GM12878 (cell line): ENCODE results near the gene P2RY11. TPM values are rescaled to one million over a fixed set of nuclear protein-coding genes. Genes with fewer than 3 reads are reported as not detected.

ENCODE experiments used
- ATAC-seq: fragments of 200-7000 bp; cut with Tn5 transposase; 3 replicates; pipeline ENCODE4 v1.9.1; 2020; ENCODE audit warnings: mild to moderate bottlenecking, moderate library complexity
- BruUV-seq: library from RNA; stranded (reverse); fragments of 400-500 nt; replicated peaks from 2 replicates; lab custom pipeline; 2021; lab: Mats Ljungman, UMichigan
- CTCF ChIA-PET: fragments of 300-600 bp; sonication (Branson Sonifier 250); formaldehyde crosslinking; extraction: SDS; loops from one replicate; lab custom pipeline; 2021; ENCODE audit warnings: inconsistent platforms; lab: Yijun Ruan, JAX
- POLR2A ChIA-PET: fragments of 350-600 bp; formaldehyde crosslinking; extraction: SDS; loops from one replicate; lab custom pipeline; 2021; ENCODE audit warnings: inconsistent platforms; lab: Charles Lee
- RAD21 ChIA-PET: fragments of 300-600 bp; sonication (Branson Sonifier 250); formaldehyde crosslinking; loops from one replicate; lab custom pipeline; 2023; ENCODE audit warnings: antibody characterized with exemption; ENCODE audit not compliant: unreplicated experiment; lab: Charles Lee
- SMC1A ChIA-PET: fragments of 300-600 bp; sonication (Branson Sonifier 250); formaldehyde crosslinking; loops from one replicate; lab custom pipeline; 2023; ENCODE audit not compliant: unreplicated experiment, uncharacterized antibody; lab: Charles Lee
- DNase-seq: peaks from one replicate; pipeline ENCODE4 v3.0.0-alpha.2; 2011; ENCODE audit warnings: low read depth, low spot score
- FAIRE-seq: peaks from 3 replicates; lab custom pipeline; 2011; peaks lifted over from hg19 to GRCh38; lab: Jason Lieb, UNC
- H2AFZ ChIP-seq: 2 replicates; pipeline ENCODE4 v1.6.0; 2011; ENCODE audit warnings: low read depth, low read length, control low read depth; ENCODE audit not compliant: control insufficient read depth
- H3K27ac ChIP-seq: 2 replicates; pipeline ENCODE4 v1.5.1; 2011; ENCODE audit warnings: control low read depth; ENCODE audit not compliant: control insufficient read depth, insufficient read depth
- H3K27me3 ChIP-seq, 2 experiments: replicated peaks in 1 of 2; 2 replicates each; pipeline versions ENCODE4 v1.6.0 to v1.6.1; 2011; ENCODE audit warnings: low read length in 1 of 2; ENCODE audit not compliant: control insufficient read depth in 2 of 2, insufficient read depth in 2 of 2
- H3K36me3 ChIP-seq, 2 experiments: 2 replicates each; pipeline ENCODE4 v1.5.1; 2011; ENCODE audit warnings: low read length in 1 of 2; ENCODE audit not compliant: control insufficient read depth in 2 of 2, insufficient read depth in 2 of 2
- H3K4me1 ChIP-seq: 2 replicates; pipeline ENCODE4 v1.6.1; 2011; ENCODE audit warnings: mild to moderate bottlenecking, low read length, moderate library complexity, mixed read lengths; ENCODE audit not compliant: control insufficient read depth, insufficient read depth
- H3K4me2 ChIP-seq: 2 replicates; pipeline ENCODE4 v1.6.0; 2011; ENCODE audit warnings: control low read depth; ENCODE audit not compliant: control insufficient read depth, insufficient read depth
- H3K4me3 ChIP-seq: fragments of 200-600 bp; sonication (generic); 2 replicates; pipeline ENCODE4 v1.5.1; 2016
- H3K79me2 ChIP-seq: 2 replicates; pipeline ENCODE4 v1.6.0; 2011; ENCODE audit warnings: low read length; ENCODE audit not compliant: control insufficient read depth, insufficient read depth
- H3K9ac ChIP-seq: 2 replicates; pipeline ENCODE4 v1.8.0; 2011; ENCODE audit warnings: low read length, control low read depth, mixed read lengths; ENCODE audit not compliant: control insufficient read depth, insufficient read depth
- H3K9me3 ChIP-seq: replicated peaks from 3 replicates; pipeline ENCODE4 v1.5.1; 2011; ENCODE audit warnings: mild to moderate bottlenecking, low read length; ENCODE audit not compliant: control insufficient read depth, insufficient read depth
- H4K20me1 ChIP-seq: 2 replicates; pipeline ENCODE4 v1.6.0; 2011; ENCODE audit not compliant: control insufficient read depth, insufficient read depth
- ASH2L ChIP-seq: fragments of 300-600, 200-600 bp; sonication (generic); IDR thresholded peaks from 2 replicates; pipeline ENCODE4 v1.6.1; 2017; ENCODE audit warnings: low read depth, mild to moderate bottlenecking, borderline replicate concordance
- ATF7 ChIP-seq: fragments of 450-650 bp; IDR thresholded peaks from 2 replicates; pipeline ENCODE4 v1.6.1; 2016; ENCODE audit warnings: low read depth, mild to moderate bottlenecking
- EGR1 ChIP-seq, 2 experiments: IDR thresholded peaks; 1 replicate in 1 of 2; 2 replicates in 1 of 2; pipeline ENCODE4 v1.6.1; 2011 to 2012; ENCODE audit warnings: low read depth in 2 of 2, low read length in 2 of 2, borderline replicate concordance in 1 of 2, mild to moderate bottlenecking in 1 of 2, moderate library complexity in 1 of 2
- FOXM1 ChIP-seq: IDR thresholded peaks from 2 replicates; pipeline ENCODE4 v1.6.1; 2012; ENCODE audit warnings: low read depth, mild to moderate bottlenecking, inconsistent platforms, low read length, moderate library complexity
- GABPA ChIP-seq: IDR thresholded peaks from 2 replicates; pipeline ENCODE4 v1.6.1; 2014; ENCODE audit warnings: antibody characterized with exemption, low read depth, mild to moderate bottlenecking, inconsistent platforms
- HDAC2 ChIP-seq: fragments of 200-600 bp; sonication (generic); IDR thresholded peaks from 2 replicates; pipeline ENCODE4 v1.6.1; 2017
- NBN ChIP-seq: fragments of 450-650 bp; IDR thresholded peaks from 2 replicates; pipeline ENCODE4 v1.6.1; 2016
- NFXL1 ChIP-seq: fragments of 450-650 bp; IDR thresholded peaks from 2 replicates; pipeline ENCODE4 v1.6.1; 2017; ENCODE audit warnings: antibody characterized with exemption, mild to moderate bottlenecking, borderline replicate concordance
- NFYB ChIP-seq: IDR thresholded peaks from 2 replicates; pipeline ENCODE4 v1.6.1; 2011; ENCODE audit warnings: low read depth, mild to moderate bottlenecking, low read length, improper control_type of control experiment, moderate library complexity; ENCODE audit not compliant: insufficient read depth
- POLR2AphosphoS2 ChIP-seq: IDR thresholded peaks from 2 replicates; pipeline ENCODE4 v1.6.1; 2011; ENCODE audit warnings: low read depth, mild to moderate bottlenecking, low read length, improper control_type of control experiment, moderate library complexity
- POU2F2 ChIP-seq: IDR thresholded peaks from 3 replicates; pipeline ENCODE4 v1.6.1; 2011; ENCODE audit warnings: low read depth, mild to moderate bottlenecking, low read length, borderline replicate concordance
- RAD21 ChIP-seq: IDR thresholded peaks from 2 replicates; pipeline ENCODE4 v1.6.1; 2011; ENCODE audit warnings: mild to moderate bottlenecking, low read depth, low read length, moderate library complexity; ENCODE audit not compliant: insufficient read depth
- RFX5 ChIP-seq: IDR thresholded peaks from 2 replicates; pipeline ENCODE4 v1.6.1; 2011; ENCODE audit warnings: low read depth, low read length, improper control_type of control experiment
- SUZ12 ChIP-seq: fragments of 200-600 bp; sonication (generic); IDR thresholded peaks from one replicate; pipeline ENCODE4 v1.6.1; 2018; ENCODE audit warnings: antibody characterized with exemption, mild to moderate bottlenecking; ENCODE audit not compliant: unreplicated experiment
- YY1 ChIP-seq: IDR thresholded peaks from 2 replicates; pipeline ENCODE4 v1.6.1; 2011; ENCODE audit warnings: low read depth, mild to moderate bottlenecking, low read length
- ZBED1 ChIP-seq: IDR thresholded peaks from 2 replicates; pipeline ENCODE4 v1.6.1; 2016; ENCODE audit warnings: borderline replicate concordance
- WGBS: methylation state at CpG from one replicate; pipeline ENCODE4 v1.1.6; 2016; ENCODE audit warnings: low lambda C conversion rate; ENCODE audit not compliant: insufficient replicate concordance, insufficient coverage; ENCODE audit errors: missing lambda C conversion rate; 5-methylcytosine and 5-hydroxymethylcytosine counted together
- in situ Hi-C: fragments of 300-500 bp; cut with MboI; formaldehyde crosslinking; loops from 9 replicates; pipeline ENCODE4 v1.14.3; 2018; ENCODE audit warnings: mixed read lengths
- intact Hi-C: fragments of 100-400 bp; cut with micrococcal nuclease; formaldehyde crosslinking; loops from one replicate; pipeline ENCODE4 v1.14.2; 2022; ENCODE audit not compliant: unreplicated experiment
- polyA plus RNA-seq, 11 experiments: library from polyadenylated mRNA; depleted of rRNA in 4 of 11; unstranded in 6 of 11; stranded (reverse) in 5 of 11; fragments of >200 nt; fragmentation: Nextera tagmentation in 4 of 11; fragmentation: Illumina TruSeq in 1 of 11; extraction: Ambion mirVana in 4 of 11; extraction: Trizol in 1 of 11; gene quantifications; 1 replicate in 1 of 11; 2 replicates in 10 of 11; pipeline versions ENCODE4 v1.2.1 to v1.2.3, GENCODE V29; 2011 to 2016; ENCODE audit warnings: inconsistent platforms in 2 of 11, missing spikeins in 2 of 11, low read depth in 1 of 11
- total RNA-seq, 4 experiments: library from RNA; depleted of rRNA in 3 of 4; stranded (reverse); fragments of >200 nt in 3 of 4; fragmentation: Illumina TruSeq in 1 of 4; extraction: Trizol in 1 of 4; gene quantifications; 2 replicates each; pipeline versions ENCODE4 v1.2.1 to v1.2.3, GENCODE V29; 2013 to 2021
- TF ChIP-seq, protein P1 (sequence below): IDR thresholded peaks from 2 replicates; pipeline ENCODE4 v1.6.1; 2012; ENCODE audit warnings: low read depth, low read length, improper control_type of control experiment
- TF ChIP-seq, protein P2 (sequence below): fragments of 450-650 bp; conservative IDR thresholded peaks from 2 replicates; pipeline ENCODE4 v1.6.1; 2017; ENCODE audit warnings: mild to moderate bottlenecking, moderate library complexity
- TF ChIP-seq, protein P3 (sequence below): IDR thresholded peaks from 2 replicates; pipeline ENCODE4 v1.6.1; 2012; ENCODE audit warnings: mild to moderate bottlenecking, low read depth, low read length

The P2RY11 gene
- total and polyA plus RNA-seq, 10 of the 15 experiments (the other 5 are each of a cell fraction or from before 2014, with no cell fraction given): 0.14 to 46.5 (median 7.6) TPM

DNA sequence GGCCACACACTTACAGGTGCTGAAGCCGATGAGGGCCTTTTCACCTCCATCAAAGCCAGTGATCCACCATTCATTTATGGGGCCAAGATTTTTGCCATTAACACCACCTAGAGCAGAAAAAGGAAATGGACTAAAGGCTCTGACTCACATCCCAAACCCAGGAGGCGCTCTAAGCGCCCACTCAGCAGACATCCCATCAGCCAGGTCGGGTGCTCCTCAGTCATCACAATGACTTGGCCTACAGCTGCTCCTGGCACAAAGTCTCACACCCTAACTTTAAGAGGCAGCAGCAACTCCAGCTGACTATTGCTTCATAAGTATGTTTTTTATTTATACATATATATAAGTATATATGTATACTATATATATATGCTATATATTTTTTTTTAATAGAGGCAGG, 44.3 kb downstream of the P2RY11 start:
- ChIA-PET CTCF (interaction anchor here (1.6 kb wide), 1 partner anchor 95 kb away, joined by 5 read pairs; no protein-coding TSS in a partner anchor), POLR2A (no interaction called here)
- no peak for ATAC-seq
- TF ChIP-seq RFX5: no peak
- no peak for TF ChIP-seq HDAC2
- TF ChIP-seq GABPA: no peak
- no peak for TF ChIP-seq NFYB
- no peak for TF ChIP-seq POU2F2
- TF ChIP-seq POLR2AphosphoS2: no peak
- no peak for TF ChIP-seq YY1
- TF ChIP-seq EGR1 (IDR thresholded peaks at IDR 0.05; ENCODE audit: borderline replicate concordance in 1 of 2, low read depth in 2 of 2, low read length in 2 of 2): no peak
- no peak for TF ChIP-seq NBN
- TF ChIP-seq, protein P1, sequence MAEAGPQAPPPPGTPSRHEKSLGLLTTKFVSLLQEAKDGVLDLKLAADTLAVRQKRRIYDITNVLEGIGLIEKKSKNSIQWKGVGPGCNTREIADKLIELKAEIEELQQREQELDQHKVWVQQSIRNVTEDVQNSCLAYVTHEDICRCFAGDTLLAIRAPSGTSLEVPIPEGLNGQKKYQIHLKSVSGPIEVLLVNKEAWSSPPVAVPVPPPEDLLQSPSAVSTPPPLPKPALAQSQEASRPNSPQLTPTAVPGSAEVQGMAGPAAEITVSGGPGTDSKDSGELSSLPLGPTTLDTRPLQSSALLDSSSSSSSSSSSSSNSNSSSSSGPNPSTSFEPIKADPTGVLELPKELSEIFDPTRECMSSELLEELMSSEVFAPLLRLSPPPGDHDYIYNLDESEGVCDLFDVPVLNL: no peak
- no peak for TF ChIP-seq ZBED1
- TF ChIP-seq FOXM1: no peak
- TF ChIP-seq RAD21: no peak
- TF ChIP-seq ASH2L: no peak
- TF ChIP-seq, protein P2, sequence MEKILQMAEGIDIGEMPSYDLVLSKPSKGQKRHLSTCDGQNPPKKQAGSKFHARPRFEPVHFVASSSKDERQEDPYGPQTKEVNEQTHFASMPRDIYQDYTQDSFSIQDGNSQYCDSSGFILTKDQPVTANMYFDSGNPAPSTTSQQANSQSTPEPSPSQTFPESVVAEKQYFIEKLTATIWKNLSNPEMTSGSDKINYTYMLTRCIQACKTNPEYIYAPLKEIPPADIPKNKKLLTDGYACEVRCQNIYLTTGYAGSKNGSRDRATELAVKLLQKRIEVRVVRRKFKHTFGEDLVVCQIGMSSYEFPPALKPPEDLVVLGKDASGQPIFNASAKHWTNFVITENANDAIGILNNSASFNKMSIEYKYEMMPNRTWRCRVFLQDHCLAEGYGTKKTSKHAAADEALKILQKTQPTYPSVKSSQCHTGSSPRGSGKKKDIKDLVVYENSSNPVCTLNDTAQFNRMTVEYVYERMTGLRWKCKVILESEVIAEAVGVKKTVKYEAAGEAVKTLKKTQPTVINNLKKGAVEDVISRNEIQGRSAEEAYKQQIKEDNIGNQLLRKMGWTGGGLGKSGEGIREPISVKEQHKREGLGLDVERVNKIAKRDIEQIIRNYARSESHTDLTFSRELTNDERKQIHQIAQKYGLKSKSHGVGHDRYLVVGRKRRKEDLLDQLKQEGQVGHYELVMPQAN: no peak
- TF ChIP-seq NFXL1: no peak
- no peak for TF ChIP-seq ATF7
- TF ChIP-seq, protein P3, sequence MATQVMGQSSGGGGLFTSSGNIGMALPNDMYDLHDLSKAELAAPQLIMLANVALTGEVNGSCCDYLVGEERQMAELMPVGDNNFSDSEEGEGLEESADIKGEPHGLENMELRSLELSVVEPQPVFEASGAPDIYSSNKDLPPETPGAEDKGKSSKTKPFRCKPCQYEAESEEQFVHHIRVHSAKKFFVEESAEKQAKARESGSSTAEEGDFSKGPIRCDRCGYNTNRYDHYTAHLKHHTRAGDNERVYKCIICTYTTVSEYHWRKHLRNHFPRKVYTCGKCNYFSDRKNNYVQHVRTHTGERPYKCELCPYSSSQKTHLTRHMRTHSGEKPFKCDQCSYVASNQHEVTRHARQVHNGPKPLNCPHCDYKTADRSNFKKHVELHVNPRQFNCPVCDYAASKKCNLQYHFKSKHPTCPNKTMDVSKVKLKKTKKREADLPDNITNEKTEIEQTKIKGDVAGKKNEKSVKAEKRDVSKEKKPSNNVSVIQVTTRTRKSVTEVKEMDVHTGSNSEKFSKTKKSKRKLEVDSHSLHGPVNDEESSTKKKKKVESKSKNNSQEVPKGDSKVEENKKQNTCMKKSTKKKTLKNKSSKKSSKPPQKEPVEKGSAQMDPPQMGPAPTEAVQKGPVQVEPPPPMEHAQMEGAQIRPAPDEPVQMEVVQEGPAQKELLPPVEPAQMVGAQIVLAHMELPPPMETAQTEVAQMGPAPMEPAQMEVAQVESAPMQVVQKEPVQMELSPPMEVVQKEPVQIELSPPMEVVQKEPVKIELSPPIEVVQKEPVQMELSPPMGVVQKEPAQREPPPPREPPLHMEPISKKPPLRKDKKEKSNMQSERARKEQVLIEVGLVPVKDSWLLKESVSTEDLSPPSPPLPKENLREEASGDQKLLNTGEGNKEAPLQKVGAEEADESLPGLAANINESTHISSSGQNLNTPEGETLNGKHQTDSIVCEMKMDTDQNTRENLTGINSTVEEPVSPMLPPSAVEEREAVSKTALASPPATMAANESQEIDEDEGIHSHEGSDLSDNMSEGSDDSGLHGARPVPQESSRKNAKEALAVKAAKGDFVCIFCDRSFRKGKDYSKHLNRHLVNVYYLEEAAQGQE: no peak
- TF ChIP-seq SUZ12: no peak

More for the DNA sequence above, 44.3 kb downstream of the P2RY11 start:
- Histone ChIP-seq H4K20me1 (no peaks in the 10 kb centered on the region), H3K4me1 (no peaks in the 10 kb centered on the region), H3K36me3 (peaks cover 51 to 64% of the 10 kb centered on the region in 2 experiments), H3K27ac (no peak overlapping the region), H2AFZ (no peak overlapping the region), H3K79me2 (no peaks in the 10 kb centered on the region), H3K9ac (no peak overlapping the region), H3K9me3 (no peaks in the 10 kb centered on the region), H3K4me2 (no peak overlapping the region), H3K4me3 (no peak overlapping the region), H3K27me3 (no peaks in the 10 kb centered on the region)
- no TSS peak for BruUV-seq
- 86% methylated on average over 4 of the region's 4 CpGs for WGBS
- FAIRE-seq (no peak), DNase-seq (no peak)
- intact Hi-C loops (no loop called here), in situ Hi-C loops (no loop called here)
- RAD21 ChIA-PET: interaction anchor here (1.4 kb wide), 1 partner anchor 233 kb away, joined by 3 read pairs; no protein-coding TSS in a partner anchor
- SMC1A ChIA-PET: no interaction called here
